Measurements from ENCODE around the gene ROBO1.

ROBO1 gene

GRCh38 chr3:78642226-78643035 lies 1125.4 kb downstream of the ROBO1 start:
- H3K9me2 ChIP-seq (replicated peaks; ENCODE audit: insufficient read depth, low read length) = no peaks in the 10 kb centered on the region
- H3K27me3 ChIP-seq (ENCODE audit: low read length) = no peaks in the 10 kb centered on the region
- H3K9me3 ChIP-seq (ENCODE audit: insufficient read depth, low read length) = no peaks in the 10 kb centered on the region
- no peak overlapping the region for H3K9ac ChIP-seq (ENCODE audit: low read length)
- no peak overlapping the region for H3K27ac ChIP-seq (ENCODE audit: low read depth, low read length)
- TF ChIP-seq CTCF (IDR thresholded peaks at IDR 0.05; ENCODE audit: insufficient read depth, low read length, poor library complexity, severe bottlenecking) (no peak), EZH2phosphoT487 (conservative IDR thresholded peaks at IDR 0.05; ENCODE audit: low read length) (no peak)
- H3F3A ChIP-seq (ENCODE audit: insufficient read depth) = no peaks in the 10 kb centered on the region
- no peaks in the 10 kb centered on the region for H3K79me2 ChIP-seq (ENCODE audit: insufficient read depth, low read length)
- H3K4me2 ChIP-seq (ENCODE audit: low read depth, low read length, poor library complexity, severe bottlenecking) = no peak overlapping the region
- H4K20me1 ChIP-seq (ENCODE audit: low read depth, low read length) = no peaks in the 10 kb centered on the region
- H3K4me3 ChIP-seq (ENCODE audit: insufficient read depth, low read length, poor library complexity, severe bottlenecking) = no peak overlapping the region
- H2AFZ ChIP-seq (ENCODE audit: low read depth, low read length, severe bottlenecking) = no peak overlapping the region
- H3K36me3 ChIP-seq (ENCODE audit: low read length) = no peaks in the 10 kb centered on the region

GRCh38 chr3:78641703-78642102 lies 1126.1 kb downstream of the ROBO1 start:
- H3K9me3 ChIP-seq (ENCODE audit: insufficient read depth, low read length) = no peaks in the 10 kb centered on the region
- no peak for TF ChIP-seq EZH2phosphoT487 (conservative IDR thresholded peaks at IDR 0.05; ENCODE audit: low read length)
- no peak for TF ChIP-seq CTCF (IDR thresholded peaks at IDR 0.05; ENCODE audit: insufficient read depth, low read length, poor library complexity, severe bottlenecking)

GRCh38 chr3:78634316-78634715 lies 1133.5 kb downstream of the ROBO1 start:
- Histone ChIP-seq H3K9me2 (replicated peaks; ENCODE audit: insufficient read depth, low read length) (no peaks in the 10 kb centered on the region), H3K27ac (ENCODE audit: low read depth, low read length) (no peak overlapping the region), H3K79me2 (ENCODE audit: insufficient read depth, low read length) (no peaks in the 10 kb centered on the region), H3K36me3 (ENCODE audit: low read length) (no peaks in the 10 kb centered on the region), H3K4me2 (ENCODE audit: low read depth, low read length, poor library complexity, severe bottlenecking) (no peak overlapping the region), H3K9ac (ENCODE audit: low read length) (no peak overlapping the region), H3K4me3 (ENCODE audit: insufficient read depth, low read length, poor library complexity, severe bottlenecking) (no peak overlapping the region), H2AFZ (ENCODE audit: low read depth, low read length, severe bottlenecking) (no peak overlapping the region), H3K9me3 (ENCODE audit: insufficient read depth, low read length) (no peaks in the 10 kb centered on the region), H4K20me1 (ENCODE audit: low read depth, low read length) (no peaks in the 10 kb centered on the region), H3F3A (ENCODE audit: insufficient read depth) (no peaks in the 10 kb centered on the region), H3K27me3 (ENCODE audit: low read length) (no peaks in the 10 kb centered on the region)
- TF ChIP-seq EZH2phosphoT487 (conservative IDR thresholded peaks at IDR 0.05; ENCODE audit: low read length) = no peak
- TF ChIP-seq CTCF (IDR thresholded peaks at IDR 0.05; ENCODE audit: insufficient read depth, low read length, poor library complexity, severe bottlenecking) = no peak

More at GRCh38 chr3:78641703-78642102, 1126.1 kb downstream of the ROBO1 start:
- no peaks in the 10 kb centered on the region for H3F3A ChIP-seq (ENCODE audit: insufficient read depth)
- no peak overlapping the region for H2AFZ ChIP-seq (ENCODE audit: low read depth, low read length, severe bottlenecking)
- no peaks in the 10 kb centered on the region for H3K9me2 ChIP-seq (replicated peaks; ENCODE audit: insufficient read depth, low read length)
- H3K27ac ChIP-seq (ENCODE audit: low read depth, low read length) = no peak overlapping the region
- no peaks in the 10 kb centered on the region for H4K20me1 ChIP-seq (ENCODE audit: low read depth, low read length)
- H3K4me3 ChIP-seq (ENCODE audit: insufficient read depth, low read length, poor library complexity, severe bottlenecking) = no peak overlapping the region
- no peaks in the 10 kb centered on the region for H3K79me2 ChIP-seq (ENCODE audit: insufficient read depth, low read length)
- H3K27me3 ChIP-seq (ENCODE audit: low read length) = no peaks in the 10 kb centered on the region
- no peak overlapping the region for H3K9ac ChIP-seq (ENCODE audit: low read length)
- no peaks in the 10 kb centered on the region for H3K36me3 ChIP-seq (ENCODE audit: low read length)
- H3K4me2 ChIP-seq (ENCODE audit: low read depth, low read length, poor library complexity, severe bottlenecking) = no peak overlapping the region
